HG03095 (cell line): ENCODE data around the gene TSEN15.
"Not testable (repeated sequence)": the region's sequence is repeated elsewhere in the genome, so short reads cannot be mapped to it uniquely, and the experiment has no call there.

Experiments used
- ATAC-seq: cut with Tn5 transposase; IDR thresholded peaks from one replicate; pipeline ENCODE4 v1.9.1; 2021; ENCODE audit warnings: moderate library complexity; ENCODE audit not compliant: unreplicated experiment

TSEN15 gene

DNA sequence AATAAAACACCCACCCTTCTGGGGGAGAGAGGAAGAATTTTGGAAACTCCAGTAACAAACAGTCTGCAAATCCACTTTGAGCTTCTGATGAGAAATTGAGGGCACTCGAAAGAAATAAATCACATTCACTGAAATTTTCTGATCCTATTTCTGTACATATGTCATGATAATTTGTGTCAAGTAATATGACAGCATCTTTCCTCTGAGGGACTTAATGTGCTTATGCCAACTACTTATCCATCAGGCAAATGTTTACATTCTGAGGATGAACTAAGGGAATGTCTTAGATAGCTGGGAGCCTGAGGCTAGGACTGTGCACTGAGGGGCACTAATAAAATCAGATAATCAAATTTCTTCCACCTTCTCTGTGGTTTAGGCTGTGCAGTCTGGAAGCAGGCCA lies 44.5 kb downstream of the TSEN15 start:
- ATAC-seq, result no peak

DNA sequence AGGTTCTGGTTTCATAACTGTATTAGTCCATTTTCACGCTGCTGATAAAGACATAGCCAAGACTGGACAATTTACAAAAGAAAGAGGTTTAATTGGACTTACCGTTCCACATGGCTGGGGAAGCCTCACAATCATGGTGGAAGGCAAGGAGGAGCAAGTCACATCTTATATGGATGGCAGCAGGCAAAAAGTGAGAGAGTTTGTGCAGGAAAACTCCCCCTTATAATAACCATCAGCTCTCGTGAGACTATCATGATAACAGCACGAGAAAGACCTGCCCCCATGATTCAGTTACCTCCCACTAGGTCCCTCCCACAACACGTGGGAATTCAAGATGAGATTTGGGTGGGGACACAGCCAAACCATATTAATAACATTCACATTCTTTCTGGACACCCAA lies 45.0 kb downstream of the TSEN15 start:
- not testable (repeated sequence) for ATAC-seq

GRCh38 chr1:184101141-184101540 lies 49.6 kb downstream of the TSEN15 start:
- ATAC-seq, result no peak

DNA sequence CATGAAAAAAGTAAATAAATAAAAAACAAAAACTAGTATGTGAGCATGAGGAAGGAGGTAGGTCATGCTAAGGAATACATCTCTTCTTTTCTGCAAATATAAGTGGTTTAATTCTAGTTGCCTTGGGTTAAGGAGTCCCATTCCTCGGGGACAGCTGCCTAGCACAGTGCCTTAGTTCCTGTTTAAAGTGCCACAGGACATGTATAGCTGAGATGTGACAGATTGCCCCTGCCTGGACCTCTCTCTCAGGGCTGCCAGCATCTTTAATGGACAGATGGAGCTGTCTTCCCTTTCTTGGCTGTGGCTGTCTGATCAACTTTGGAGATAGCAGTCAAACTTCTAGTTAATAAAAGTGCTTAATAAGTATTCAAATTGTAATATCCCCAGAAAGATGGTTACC lies 50.0 kb downstream of the TSEN15 start:
- ATAC-seq, result no peak

DNA sequence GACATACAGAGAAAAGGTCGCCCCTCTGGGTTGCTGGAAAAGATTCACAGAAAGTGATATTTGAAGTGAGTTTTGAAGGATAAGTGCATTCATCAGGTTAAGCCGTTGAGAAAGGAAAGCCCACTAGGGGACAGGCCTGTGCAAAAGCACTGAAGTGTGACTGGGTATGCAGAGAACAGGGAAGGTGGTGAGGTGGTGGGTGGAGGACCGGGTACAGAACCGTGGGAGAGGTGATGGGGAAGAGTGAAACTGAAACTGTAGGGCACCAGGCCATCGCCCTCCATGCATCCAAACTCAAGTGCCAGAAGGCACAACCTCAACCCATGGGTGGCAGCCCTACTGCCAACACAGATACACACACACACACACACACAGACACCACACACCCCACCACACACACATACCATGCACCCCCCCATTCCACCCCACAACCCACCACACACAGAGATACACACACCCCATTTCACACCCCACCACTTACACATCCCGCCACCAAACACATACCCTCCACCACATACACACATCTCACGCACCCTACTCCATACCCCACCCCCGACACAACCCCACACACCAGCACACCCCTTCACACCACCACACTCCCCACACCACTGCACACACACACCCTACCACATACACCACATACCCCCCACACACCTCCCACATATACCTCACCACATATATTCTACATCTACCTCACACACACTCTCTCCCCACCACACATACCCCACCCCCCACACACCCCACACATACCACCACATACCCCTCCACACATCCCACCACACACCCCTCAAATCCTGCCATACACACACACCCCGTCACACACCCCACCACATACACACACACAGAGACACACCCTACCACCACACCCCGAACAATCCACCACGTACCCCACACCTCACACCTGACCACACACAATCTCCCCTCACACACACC lies 59.0 kb downstream of the TSEN15 start:
- no peak for ATAC-seq

GRCh38 chr1:184112176-184112948 lies 60.8 kb downstream of the TSEN15 start:
- no peak for ATAC-seq

DNA sequence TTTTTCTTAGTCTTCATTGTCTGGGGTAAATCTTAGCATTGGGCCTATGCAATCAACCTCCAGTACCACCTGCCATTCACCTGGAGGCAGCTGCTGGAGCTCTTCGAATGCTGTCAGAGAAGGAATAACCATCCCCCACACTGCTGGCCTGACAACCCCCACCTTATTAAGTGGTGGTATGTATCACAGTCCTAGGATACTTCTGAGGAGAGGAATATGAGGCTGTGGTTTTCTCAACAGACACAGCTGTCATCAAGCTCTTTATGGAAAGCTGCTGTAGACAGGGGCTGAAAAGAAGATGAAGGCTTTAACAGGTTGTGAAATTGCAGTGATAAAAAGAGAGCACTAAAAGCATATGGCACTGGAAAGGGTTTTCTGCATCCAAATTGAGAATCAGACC lies 61.7 kb downstream of the TSEN15 start:
- no peak for ATAC-seq

DNA sequence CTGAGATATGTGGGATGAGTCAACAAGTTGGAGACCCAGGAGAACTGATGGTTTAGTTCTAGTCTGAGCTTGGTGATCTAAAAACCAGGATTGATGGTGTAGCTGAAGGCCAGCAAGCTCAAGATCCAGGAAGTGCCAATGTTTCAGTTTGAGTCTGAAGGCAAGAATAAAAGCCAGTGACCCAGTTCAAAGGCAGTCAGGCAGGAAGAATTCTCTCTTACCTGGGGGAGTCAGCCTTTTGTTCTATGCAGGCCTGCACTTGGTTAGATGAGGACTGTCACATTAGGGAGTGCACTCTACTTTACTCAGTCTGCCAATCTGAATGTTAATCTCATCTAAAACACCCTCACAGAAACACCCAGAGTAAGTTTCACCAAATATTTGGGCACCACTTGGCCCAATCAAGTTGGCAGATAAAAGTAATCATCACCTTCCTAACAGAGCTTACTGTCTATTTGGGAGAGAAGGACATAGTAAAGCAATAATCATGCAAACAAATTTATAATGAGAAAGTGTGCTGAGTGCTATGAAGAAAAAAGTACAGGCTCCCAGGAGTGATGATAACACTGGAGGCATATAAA lies 63.4 kb downstream of the TSEN15 start:
- ATAC-seq, result no peak

- no peak for ATAC-seq
Measured at GRCh38 chr1:184116287-184116686, 64.8 kb downstream of the TSEN15 start.

DNA sequence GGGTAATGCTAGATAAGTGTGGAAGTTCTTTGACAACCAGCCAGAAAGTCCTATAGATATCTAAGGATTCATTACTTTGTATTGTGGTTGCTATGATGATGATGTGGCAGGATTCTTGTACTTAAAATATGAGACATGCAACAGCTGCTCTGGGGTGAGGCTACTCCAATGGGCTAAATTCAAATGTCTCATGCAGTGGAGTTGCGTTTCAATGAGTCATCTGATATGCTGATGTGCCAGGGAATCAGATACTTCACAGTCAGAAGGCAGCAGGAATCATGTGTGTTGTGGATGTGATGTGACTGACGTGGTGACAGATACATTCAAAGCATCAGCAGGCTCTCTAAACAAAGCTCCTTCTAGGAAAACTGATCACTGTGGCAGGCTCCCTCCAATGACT lies 66.5 kb downstream of the TSEN15 start:
- ATAC-seq, result no peak
